Epidermal melanocyte (primary cell): ENCODE data around the gene SUMO3.

Source experiments
- DNase-seq: peaks from one replicate; pipeline ENCODE4 v3.0.0; 2011; ENCODE audit warnings: low spot score; ENCODE audit not compliant: insufficient read length

SUMO3 gene

DNA sequence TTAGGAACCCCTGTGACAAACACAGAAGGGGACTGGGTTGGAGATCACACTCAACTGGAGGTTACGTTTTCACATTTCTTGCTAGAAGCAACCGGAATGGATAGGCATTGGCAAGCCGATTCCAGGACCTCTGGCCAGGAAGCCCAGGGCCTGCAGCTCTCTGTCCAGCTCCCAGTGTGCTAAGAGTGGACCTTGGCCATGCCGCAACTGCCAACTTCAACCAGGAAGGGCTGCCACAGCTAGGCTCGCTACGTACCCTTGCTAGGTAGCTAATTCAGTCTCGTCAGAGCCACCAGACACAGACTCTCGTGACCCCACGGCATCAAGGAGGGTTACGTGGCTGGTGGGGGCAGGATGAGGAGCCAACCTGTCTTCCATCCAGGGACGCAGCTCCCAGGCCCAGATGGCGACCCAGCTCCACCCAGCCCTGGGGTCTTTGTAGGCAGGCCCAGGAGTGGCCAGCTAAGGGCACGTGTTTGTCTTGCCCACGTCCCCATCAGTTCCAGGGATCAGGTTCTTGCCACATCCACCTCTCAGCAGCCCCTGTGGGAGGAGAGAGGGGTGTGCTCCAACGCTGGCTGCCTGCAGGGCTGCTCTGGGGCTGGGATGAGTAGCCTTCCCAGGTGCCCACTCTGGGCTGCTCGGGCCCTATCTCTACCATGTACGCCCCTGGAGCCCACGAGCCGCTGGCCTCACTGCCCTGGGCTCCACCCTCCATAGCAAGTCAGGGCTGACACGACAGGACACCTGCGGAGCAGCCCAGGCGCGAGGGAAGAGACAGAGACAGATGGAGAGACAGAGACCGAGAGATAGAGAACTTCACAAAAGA, 55.4 kb downstream of the SUMO3 start:
- no peak for DNase-seq

GRCh38 chr21:44761747-44762208, 56.1 kb downstream of the SUMO3 start:
- DNase-seq, result no peak

DNA sequence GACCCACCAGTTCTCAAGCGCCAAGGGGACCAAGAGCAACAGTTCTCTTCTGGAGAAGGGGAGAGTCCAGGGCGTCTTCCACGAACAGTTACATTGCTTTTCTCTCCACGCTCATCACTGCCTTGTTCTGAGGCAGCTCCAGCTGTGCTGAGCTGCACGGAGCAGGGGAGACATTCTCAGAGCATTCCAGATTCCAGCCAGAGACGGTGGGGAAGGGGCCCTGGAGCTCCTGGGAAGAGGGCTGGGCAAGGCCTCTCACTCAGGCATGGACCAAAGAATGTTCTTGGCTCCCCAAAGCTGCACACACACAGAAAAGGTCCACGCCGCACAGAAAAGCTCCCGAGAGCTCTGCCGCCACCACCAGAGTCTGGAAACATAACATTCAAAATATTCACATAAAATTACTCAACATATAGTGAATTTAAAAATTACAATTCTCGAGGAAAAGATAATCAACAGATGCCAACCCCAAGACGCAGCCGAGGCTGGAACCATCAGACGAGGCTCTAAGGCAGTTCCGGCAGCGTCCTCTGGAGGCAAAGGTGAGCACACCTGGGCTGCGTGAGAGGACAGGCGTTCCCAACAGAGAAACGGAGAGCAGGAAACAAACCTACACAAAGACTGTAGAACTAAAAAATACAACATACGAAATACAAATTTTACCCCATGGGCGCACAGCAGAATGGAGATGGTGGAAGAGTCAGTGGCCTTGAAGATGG, 56.7 kb downstream of the SUMO3 start:
- DNase-seq, result no peak

DNA sequence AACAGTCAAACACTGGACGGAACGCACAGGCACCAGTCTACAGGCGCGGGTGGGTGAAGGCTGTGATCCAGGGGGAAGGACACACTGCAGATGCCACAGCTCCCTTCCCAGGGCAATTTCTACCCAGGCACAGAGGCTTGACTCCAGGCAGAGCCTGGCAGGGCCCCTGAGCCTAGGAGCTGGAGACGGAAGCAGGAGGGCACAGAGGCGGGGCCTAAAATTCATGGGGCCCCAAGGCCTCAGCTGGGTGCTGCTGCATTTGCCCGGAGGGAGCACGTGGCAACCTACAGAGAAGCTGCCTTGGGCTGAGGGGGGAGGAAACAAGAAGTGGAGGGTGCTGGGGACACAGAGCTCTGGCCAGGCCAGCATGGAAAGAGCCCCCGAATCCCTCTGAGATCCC, 57.5 kb downstream of the SUMO3 start:
- DNase-seq, result no peak

- no peak for DNase-seq
Observed at GRCh38 chr21:44759628-44760285, 58.1 kb downstream of the SUMO3 start.

DNA sequence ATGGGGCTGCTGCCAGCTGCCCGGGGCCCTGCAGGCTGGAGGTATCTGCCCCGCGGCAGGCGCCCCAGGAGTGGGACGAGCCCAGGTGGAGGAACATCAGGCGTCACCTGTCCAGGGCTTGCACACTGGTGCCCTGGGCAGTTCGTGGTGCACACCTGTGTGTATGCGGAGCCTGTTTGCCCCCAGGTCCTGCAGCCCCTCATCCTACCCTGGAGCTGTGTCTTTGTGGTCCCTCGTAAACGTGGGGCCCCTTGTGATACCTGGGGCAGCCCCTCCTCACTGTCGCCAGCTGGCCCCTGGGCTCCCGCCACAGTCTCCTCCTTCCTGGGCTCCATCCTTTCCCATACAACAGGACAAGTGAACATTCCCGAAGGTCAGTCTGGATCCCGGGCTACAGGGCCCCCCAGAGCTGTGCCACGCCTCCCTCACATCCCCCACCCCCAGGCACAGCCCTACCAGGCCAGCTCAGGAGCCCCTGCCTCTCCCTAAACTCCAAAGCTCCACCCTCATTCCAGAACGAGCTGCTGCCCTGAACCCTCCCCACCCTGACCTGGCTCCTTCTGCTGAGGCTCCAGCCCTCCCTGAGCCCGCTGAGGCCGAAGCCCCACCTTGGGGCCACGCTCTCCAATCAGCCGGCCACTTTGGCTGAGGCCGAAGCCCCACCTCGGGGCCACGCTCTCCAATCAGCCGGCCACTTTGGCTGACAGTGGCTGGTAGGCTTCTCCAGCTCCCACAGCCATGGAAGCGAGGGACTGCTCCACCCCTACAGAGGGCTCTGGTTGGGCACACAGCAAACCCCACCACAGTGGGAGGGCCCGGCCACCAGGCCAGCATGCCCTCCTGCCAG, 58.9 kb downstream of the SUMO3 start:
- no peak for DNase-seq

DNA sequence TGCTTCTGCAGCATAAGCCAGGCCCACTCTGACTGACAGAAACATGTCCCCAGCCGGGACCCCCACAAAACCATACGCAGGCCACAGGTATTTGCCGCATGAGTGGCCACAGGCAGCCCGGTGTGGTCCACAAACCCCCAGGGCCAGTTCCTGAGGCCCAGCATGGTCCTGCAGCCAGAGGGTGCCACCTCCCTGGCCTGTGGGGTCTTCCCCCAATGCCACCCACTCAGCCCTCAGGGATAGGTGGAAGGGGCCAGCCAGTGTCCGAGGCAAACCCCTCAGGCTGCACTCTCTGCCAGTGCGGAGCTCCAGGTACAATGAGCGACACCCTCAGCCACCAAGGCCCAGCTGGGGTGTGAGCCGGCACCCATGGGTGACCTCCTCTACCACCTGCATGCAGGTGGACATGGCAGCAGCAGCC, 59.7 kb downstream of the SUMO3 start:
- DNase-seq, result no peak

GRCh38 chr21:44757731-44758130, 60.1 kb downstream of the SUMO3 start:
- no peak for DNase-seq

- DNase-seq, result no peak
Observed at GRCh38 chr21:44756423-44757185, 61.3 kb downstream of the SUMO3 start.
